NB4 (cell line): ENCODE results near the gene C1RL.

Experiments used
- POLR2A ChIP-seq: IDR thresholded peaks from 2 replicates; pipeline ENCODE4 v1.6.1; 2011; ENCODE audit warnings: mild to moderate bottlenecking; ENCODE audit not compliant: insufficient read length; ENCODE audit errors: extremely low read depth
- TF ChIP-seq, protein P1 (sequence below): IDR thresholded peaks from one replicate; pipeline ENCODE4 v1.5.1; 2012; ENCODE audit warnings: low read depth, low read length
- TF ChIP-seq, protein P2 (sequence below): IDR thresholded peaks from 2 replicates; pipeline ENCODE4 v1.6.1; 2011; ENCODE audit warnings: low read depth, low read length

DNA sequence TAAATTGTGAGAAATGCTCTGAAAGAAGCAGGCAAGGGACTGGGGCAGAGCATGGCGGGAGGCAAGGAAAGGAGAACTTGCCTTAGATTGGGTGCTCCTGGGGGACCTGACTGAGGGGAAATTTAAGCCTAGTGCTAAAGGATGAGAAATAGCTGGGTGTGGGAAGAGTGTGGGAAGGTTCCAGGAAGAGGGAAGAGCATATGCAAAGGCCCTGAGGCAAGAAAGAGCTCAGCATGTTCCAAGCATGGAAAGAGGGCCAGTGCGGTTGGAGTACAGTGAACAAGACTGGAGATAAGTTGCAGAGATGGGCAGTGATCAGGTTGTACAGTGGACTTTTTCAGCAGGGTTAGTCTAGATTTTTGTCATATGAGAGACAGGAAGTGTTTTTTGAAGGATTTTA lies 30.2 kb upstream of the C1RL start:
- no peak for TF ChIP-seq POLR2A
- TF ChIP-seq, protein P1, sequence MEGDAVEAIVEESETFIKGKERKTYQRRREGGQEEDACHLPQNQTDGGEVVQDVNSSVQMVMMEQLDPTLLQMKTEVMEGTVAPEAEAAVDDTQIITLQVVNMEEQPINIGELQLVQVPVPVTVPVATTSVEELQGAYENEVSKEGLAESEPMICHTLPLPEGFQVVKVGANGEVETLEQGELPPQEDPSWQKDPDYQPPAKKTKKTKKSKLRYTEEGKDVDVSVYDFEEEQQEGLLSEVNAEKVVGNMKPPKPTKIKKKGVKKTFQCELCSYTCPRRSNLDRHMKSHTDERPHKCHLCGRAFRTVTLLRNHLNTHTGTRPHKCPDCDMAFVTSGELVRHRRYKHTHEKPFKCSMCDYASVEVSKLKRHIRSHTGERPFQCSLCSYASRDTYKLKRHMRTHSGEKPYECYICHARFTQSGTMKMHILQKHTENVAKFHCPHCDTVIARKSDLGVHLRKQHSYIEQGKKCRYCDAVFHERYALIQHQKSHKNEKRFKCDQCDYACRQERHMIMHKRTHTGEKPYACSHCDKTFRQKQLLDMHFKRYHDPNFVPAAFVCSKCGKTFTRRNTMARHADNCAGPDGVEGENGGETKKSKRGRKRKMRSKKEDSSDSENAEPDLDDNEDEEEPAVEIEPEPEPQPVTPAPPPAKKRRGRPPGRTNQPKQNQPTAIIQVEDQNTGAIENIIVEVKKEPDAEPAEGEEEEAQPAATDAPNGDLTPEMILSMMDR: no peak
- TF ChIP-seq, protein P2, sequence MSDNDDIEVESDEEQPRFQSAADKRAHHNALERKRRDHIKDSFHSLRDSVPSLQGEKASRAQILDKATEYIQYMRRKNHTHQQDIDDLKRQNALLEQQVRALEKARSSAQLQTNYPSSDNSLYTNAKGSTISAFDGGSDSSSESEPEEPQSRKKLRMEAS: no peak
